Prostate gland (tissue), 2 donors: ENCODE data around the gene GABRD.

Experiments used
- CTCF ChIP-seq, 4 experiments: fragments of 200-600 bp in 2 of 4; fragments of 450-650 bp in 2 of 4; sonication (generic) in 2 of 4; IDR thresholded peaks; 1 replicate in 3 of 4; 2 replicates in 1 of 4; pipeline ENCODE4 v1.5.1; 2016 to 2019; ENCODE audit warnings: antibody characterized with exemption in 4 of 4, mild to moderate bottlenecking in 2 of 4, moderate library complexity in 2 of 4
- POLR2A ChIP-seq: fragments of 450-650 bp; IDR thresholded peaks from one replicate; pipeline ENCODE4 v1.6.1; 2016; ENCODE audit warnings: antibody characterized with exemption, mild to moderate bottlenecking

- no peak for TF ChIP-seq POLR2A
- TF ChIP-seq CTCF (IDR thresholded peaks at IDR 0.05), result no peak
These were observed 20.1 kb downstream of the GABRD start for GRCh38 chr1:2039251-2039650.
